AG04449 (cell line): ENCODE data around the gene GAB4.
A peak's percentile ranks its signal among the peaks of the same experiment; 100 is the strongest.
"Not testable (repeated sequence)": the region's sequence is repeated elsewhere in the genome, so short reads cannot be mapped to it uniquely, and the experiment has no call there.

Experiments
- CTCF ChIA-PET: fragments of 350-600 bp; formaldehyde crosslinking; extraction: SDS; loops from one replicate; lab custom pipeline; 2021; ENCODE audit warnings: antibody characterized with exemption; lab: Yijun Ruan, JAX
- POLR2A ChIA-PET: fragments of 400-600, 350-600 bp; formaldehyde crosslinking; extraction: SDS; loops from one replicate; lab custom pipeline; 2020; ENCODE audit warnings: antibody characterized with exemption, inconsistent platforms; lab: Yijun Ruan, JAX
- DNase-seq: peaks from one replicate; pipeline ENCODE4 v3.0.0-alpha.2; 2010; ENCODE audit warnings: low read depth, low spot score
- H3K4me3 ChIP-seq: 2 replicates; pipeline ENCODE4 v1.5.1; 2011; ENCODE audit warnings: low read depth, mild to moderate bottlenecking, control low read depth, low read length
- CTCF ChIP-seq: IDR thresholded peaks from one replicate; pipeline ENCODE4 v1.5.1; 2011; ENCODE audit warnings: mild to moderate bottlenecking, moderate library complexity, low read length, control low read depth, inconsistent platforms; ENCODE audit not compliant: insufficient read depth; ENCODE audit errors: missing control alignments

The GAB4 gene

GRCh38 chr22:16917144-16918003, 90.6 kb downstream of the GAB4 start:
- CTCF ChIA-PET = interaction anchor here (0.8 to 4.6 kb wide), 13 partner anchors 8 to 585 kb away, joined by 3 to 61 read pairs (median 5); no protein-coding TSS in a partner anchor

GRCh38 chr22:16915701-16916100, 92.3 kb downstream of the GAB4 start:
- no peak for DNase-seq
- POLR2A ChIA-PET = no interaction called here
- TF ChIP-seq CTCF = no peak
- CTCF ChIA-PET = interaction anchor here (0.9 to 4.6 kb wide), 5 partner anchors 9 to 586 kb away, joined by 3 to 61 read pairs (median 13); no protein-coding TSS in a partner anchor
- H3K4me3 ChIP-seq = no peak overlapping the region

More at GRCh38 chr22:16917144-16918003, 90.6 kb downstream of the GAB4 start:
- no peak for DNase-seq
- POLR2A ChIA-PET = no interaction called here
- H3K4me3 ChIP-seq = no peak overlapping the region
- TF ChIP-seq CTCF = peak; percentile 38

- DNase-seq, H3K4me3 ChIP-seq, POLR2A ChIA-PET: not testable (repeated sequence)
- CTCF ChIA-PET = interaction anchor here (1.5 kb wide), 1 partner anchor 143 kb away, joined by 8 read pairs; no protein-coding TSS in a partner anchor
These were observed 93.1 kb downstream of the GAB4 start for GRCh38 chr22:16914911-16915310.

DNA sequence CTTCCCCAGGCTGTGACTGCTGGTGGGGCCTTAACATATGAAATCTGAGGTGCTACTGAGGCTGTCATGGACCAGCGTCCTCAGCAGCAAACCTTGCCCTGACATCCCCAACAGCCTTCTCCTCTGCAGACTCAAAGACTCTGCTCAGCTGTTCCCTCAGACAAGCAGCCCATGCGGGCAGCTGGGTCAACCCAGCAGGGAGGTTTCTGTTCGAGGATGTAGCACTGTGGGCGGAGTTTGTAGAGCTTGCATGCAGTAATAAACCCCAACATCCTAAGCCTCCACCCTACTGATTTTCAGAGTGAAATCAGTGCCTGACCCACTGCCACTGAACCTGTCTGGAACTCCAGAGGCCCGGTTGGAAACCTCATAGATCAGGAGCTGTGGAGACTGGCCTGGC, 94.0 kb downstream of the GAB4 start:
- DNase-seq = no peak
- CTCF ChIA-PET = interaction anchor here (0.8 to 1.5 kb wide), 2 partner anchors 144 to 147 kb away, joined by 3 to 8 read pairs; no protein-coding TSS in a partner anchor
- TF ChIP-seq CTCF = no peak

DNA sequence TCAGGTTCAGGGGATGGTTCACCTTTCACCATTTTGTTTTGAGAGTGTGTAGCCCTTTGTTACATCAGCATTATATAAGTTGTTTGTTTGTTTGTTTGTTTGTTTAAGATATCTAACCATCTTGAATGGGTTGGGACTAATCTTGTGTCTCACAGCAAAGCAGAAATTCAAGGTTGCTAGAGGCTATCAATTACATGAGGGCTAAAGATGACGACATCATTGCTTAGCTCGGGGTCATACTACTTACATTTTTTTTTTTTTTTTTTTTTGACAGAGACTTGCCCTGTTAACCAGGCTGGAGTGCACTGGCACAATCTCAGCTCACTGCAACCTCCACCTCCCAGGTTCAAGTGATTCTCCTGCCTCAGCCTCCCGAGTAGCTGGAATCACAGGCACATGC, 95.7 kb downstream of the GAB4 start:
- ChIA-PET POLR2A (no interaction called here), CTCF (interaction anchor here (0.9 kb wide), 1 partner anchor 146 kb away, joined by 3 read pairs; no protein-coding TSS in a partner anchor)
- H3K4me3 ChIP-seq = no peak overlapping the region
- TF ChIP-seq CTCF = no peak
- no peak for DNase-seq

More for the DNA sequence above, 94.0 kb downstream of the GAB4 start:
- POLR2A ChIA-PET = no interaction called here
- H3K4me3 ChIP-seq = no peak overlapping the region
